Activated CD8-positive, alpha-beta memory T cell treated with anti-CD3 and anti-CD28 coated beads, Interleukin-2, amount 50 U/mL, for 24 hours (primary cell): ENCODE measurements around the gene MORN5.

ENCODE experiments used
- DNase-seq: peaks from one replicate; pipeline ENCODE4 v3.0.0-alpha.2; 2020; ENCODE audit errors: extremely low read depth

The MORN5 gene

DNA sequence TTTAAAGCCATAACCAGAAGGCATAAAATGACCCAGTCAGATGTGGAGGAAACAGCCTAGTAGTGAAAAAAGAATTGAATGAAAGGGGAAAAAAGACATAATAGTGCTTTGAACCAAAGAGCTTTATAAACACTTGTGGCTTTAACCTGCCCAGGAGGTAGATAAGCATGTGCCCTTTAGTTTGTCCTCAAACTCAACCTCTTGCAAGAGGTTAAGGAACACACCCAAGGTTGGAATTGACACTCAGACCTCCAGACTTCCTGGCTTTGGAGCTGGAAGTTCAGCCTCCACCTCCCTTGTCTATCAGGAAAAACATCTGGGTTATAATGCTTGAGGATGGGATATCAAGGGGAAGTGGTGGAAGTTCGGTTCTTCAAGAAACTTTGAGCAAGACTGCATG is 16.4 kb upstream of the MORN5 start:
- DNase-seq, result no peak

DNA sequence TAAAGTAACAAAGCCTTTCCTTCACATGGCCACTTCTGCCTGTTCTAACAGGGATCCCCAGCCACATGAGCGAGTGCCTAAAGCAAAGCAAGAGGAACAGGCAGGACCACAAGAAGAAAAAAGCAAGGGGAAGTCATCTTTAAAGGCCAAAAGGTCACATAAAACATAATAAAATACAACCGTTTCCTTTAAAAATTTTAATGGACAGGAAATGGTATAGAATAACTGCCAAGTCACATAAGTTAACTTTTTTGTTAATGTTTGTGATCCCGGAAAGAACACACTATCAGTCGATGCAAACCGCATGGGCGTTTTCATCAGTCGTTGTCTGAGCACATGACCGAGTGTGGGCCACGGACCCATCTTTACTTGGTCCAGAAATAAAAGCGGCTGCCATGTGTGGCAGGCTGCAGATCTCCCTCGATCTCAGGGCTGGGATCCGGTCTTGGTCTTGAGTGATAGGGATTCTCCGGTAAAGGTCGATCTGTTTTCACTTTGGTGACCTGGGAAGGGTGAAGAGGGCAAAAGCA is 15.8 kb upstream of the MORN5 start:
- no peak for DNase-seq

DNA sequence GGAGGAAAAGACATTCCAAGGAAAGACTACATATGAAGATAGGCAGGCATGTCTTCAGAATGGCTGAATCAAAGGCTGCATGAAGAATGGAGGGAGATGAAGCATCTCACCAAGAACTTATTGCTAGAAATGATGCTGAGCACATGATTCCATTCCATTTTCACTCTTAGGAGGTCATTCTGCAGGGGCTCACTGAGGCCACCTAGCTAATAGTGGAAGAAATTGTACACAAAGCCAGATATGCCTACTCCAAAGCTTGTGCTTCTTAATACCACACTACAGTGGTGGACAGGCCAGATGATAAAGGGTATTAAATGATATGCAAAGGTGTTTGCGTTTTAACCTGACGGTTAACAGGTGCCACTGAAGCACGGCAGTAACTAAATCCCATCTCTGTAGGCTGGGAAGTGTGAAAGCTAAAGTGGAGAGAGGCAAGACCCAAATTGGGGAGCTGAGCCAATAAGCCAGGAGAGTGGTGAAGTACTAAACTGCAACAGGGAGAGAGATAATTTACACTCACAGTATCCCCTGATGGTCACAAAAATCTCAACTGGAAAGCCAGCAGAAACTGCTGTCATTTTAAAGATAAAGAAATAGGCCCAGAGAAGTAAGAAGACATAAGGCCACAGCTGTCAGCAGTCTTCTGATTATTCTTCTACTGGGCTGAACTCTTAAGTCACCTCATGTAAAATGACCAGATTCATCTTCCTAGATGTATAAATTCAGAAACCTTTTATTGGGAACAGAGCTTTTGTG is 14.7 kb upstream of the MORN5 start:
- no peak for DNase-seq

DNA sequence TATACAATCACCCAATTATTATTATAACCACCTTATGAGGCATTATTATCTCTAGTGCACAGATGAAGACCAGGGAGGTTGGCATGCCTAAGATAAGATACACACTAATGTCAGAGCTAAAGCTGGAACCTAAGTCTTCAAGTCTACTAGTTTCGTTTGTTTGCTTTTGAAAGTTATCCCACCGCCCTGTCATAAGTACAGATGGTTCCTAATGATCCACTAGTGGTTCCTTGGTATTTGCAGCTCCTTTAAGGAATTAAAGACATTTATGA is 14.2 kb upstream of the MORN5 start:
- no peak for DNase-seq

DNA sequence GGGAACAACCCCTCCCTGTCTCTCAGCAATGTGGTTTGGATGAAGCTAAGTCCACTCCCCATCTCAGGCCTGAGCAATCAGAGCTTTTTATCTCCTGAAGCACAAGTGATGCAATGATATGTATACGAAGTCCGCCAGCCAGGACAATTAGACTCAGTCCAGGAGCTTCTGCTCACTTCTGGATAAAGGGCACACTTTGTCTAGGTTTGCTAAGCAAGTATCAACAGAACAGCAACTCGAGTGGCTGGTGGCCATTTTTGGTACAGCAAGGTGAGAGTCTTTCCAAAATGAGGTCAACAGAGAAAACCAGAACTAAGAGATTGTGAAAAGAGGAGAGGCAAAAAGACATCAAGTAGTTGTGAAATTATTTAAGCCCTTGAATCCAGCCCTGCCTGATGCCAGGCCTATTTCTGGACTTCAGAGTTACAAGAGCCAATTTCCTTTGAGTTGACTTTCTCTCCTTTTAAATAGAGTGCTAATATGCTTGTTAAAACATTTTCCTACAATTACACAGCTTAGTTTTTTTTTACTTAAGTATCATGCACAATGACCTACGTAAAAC is 8.4 kb upstream of the MORN5 start:
- DNase-seq, result no peak

DNA sequence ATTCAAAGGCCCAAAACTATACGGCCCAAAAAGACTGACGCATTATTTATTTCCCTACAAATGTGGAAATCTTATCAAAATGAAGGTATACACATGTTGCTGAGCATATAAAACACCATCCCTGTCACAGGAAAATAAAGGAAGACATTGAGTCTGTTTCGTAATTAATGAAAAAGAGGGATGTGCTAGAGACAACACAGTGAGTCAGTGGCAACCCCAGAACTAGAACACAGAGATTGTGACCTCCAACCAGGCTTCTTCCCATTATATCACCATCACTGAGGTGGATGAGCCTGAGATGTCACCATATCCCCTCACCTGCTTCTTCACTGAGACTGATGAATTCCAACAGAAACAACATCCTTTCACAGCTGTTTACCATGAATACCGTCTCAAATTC is 3.9 kb upstream of the MORN5 start:
- no peak for DNase-seq

DNA sequence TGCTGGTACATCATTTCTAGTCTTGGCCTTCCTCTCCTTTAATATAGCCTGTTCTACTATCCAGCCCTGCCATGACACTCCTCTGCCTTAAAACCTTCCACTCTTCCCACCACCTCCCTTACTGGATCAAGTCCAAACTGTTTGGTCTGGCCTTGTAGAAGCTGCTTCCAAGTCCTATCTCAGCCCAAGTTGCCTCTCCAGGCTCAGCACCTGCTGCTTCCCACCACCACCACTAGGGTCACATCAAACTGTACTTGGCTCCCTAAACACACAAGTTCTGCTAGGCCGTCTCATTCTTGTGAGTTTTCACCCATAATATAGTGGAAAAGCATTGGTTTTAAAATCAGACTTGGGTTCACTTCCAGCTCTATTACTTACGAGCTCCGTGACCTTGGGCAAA is 1.5 kb upstream of the MORN5 start:
- DNase-seq, result no peak

DNA sequence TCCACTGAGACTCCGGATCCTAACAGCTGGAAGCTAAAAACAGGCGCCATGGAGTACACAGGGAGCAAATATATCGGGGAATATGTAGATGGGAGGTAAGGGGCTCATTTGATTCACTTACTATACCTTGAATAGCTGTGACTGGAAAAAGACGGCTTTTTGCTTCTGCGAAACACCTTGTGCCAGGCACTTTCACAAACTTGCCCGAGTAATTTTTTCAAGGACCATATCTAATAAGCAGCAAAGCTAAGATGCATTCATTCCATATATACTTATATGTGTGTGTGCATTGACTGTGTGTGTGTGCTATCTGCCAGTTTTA is 178 bp downstream of the MORN5 start:
- DNase-seq, result no peak

DNA sequence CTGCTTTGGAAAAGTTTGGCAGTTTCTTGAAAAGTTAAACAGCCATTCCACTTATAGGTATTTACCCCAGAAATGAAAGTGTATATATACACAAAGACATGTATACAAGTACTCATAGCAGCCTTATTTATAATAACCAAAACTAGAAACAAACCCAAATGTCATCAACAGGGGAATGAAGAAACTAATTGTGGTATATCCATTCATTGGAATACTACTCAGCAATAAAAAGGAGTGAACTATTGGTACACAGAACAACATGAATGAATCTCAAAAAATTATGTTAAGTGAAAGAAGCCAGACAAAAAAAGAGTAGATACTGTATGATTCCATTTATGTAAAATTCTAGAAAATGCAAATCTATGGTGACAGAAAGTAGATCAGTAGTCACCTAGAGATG is 2.7 kb downstream of the MORN5 start:
- DNase-seq, result no peak

DNA sequence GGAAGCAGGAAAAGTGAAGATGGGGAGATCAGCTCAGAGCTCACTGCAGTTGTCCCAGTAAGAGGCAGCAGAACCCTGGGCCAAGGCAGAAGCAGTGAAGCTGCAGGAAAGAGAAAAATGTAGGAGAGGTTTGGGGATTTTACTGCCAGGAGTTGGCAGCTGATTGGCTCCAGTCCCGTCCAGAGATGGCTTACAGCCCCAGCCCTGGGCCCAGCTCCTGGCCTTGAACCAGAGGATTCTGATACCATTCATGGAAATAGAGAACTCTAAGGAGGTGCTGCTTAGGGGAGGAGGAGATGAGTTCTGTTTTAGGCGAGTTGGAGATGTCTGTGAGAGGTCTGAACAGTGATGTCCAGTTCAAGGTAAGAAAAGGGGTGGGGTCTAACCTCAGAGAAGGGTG is 4.6 kb downstream of the MORN5 start:
- no peak for DNase-seq

DNA sequence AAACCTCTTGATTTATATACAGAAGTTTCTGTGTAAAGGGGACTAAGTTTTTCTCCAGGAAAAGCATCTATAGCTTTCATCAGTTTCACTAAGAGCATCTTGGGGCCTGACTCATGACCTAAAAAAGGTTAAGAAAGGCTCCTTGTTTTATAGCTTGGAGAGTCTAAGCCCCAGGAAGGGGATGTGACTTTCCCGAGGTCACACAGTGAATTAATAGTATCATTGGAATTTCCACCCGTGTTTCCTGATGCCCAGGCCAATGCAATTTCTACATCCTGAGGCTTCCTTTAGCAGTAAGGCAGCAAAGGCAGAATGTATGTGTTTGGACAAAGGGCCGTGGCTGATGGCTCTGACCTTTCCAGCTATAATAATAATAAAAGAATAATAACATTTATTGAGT is 8.6 kb downstream of the MORN5 start:
- DNase-seq, result no peak

DNA sequence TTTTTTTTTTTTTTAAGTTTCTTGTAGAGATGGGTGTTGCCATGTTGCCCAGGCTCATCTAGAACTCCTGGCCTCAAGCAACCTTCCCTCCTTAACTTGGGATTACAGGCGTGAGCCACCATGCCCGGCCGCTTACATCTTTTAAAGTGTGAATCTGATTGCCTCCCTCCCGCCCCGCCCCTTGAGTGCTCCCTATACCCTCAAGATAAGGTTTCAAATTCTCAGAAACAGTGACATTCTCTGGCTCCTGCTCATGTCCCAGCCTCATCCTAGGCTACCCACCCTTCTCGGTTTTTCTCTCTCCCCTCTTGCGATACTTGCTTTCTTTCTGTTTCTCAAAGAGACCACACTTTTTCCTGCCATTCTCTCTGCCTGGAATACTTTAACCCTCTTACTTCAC is 12.4 kb downstream of the MORN5 start:
- no peak for DNase-seq

DNA sequence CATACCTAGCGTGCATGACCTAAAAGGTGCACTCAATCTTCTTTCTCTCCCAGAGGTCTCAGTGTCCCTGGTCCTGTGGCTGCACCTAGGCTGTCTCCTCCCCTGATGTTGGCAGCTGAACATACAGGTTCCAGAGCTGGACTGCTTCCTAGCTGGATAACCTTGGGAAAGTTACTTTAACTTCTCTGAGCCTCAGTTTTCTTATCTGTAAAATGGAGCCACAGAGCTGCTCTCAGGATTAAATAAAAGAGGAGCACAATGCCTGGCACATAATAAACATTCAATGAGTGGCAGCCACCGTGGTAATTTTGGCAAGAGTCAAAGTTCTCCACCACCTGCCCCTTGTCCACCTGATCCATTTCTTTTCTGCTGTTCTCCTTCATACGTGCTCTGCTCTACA is 14.0 kb downstream of the MORN5 start:
- no peak for DNase-seq

DNA sequence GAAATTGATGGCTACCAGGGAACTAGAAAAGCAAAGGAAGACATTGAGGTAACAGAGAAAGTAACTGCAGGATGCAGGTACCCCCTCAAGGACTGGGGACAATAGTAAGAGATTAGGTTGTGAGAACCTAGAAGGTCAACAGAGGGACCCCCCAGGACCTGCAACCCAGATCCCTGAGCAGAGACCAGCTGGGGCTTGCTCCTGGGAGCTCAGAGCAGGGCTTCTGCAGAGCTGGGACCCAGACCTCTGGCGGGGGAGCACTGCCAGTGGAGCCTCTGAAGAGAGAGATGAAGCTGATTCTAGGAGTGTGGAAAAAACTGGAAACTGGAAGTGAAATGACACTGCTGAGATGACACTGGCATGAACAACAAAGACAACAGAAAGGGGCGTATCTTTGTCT is 17.2 kb downstream of the MORN5 start:
- no peak for DNase-seq

DNA sequence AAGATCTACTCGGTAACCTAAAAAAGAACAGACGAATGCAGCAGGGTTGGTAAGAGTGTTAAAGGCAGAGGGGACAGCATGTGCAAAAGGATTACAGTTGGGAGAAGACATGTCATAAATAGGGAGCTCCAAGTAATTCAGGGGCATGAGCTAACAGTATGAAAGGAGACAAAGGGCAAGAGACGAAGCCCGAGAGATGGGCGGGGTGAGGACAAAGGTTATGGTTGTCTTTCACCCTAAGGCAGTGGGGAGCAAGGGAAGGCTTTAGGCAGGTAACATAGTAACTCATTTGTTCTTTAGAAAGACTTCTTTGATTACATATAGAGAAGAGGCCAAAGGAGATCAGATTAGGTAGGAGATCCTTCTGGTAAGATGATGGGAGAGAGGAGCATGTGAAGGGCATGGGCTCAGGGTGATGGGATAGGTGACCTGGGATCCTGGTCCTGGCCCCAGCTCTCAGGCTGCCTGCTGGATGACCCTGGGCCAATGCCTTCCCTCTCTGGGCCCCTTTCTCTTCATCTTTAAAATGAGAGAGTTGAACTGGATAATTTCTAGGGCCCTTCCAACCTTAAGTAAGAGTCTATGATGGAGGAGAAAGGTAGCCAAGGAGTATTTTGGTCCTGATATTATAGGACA is 19.5 kb downstream of the MORN5 start:
- no peak for DNase-seq

DNA sequence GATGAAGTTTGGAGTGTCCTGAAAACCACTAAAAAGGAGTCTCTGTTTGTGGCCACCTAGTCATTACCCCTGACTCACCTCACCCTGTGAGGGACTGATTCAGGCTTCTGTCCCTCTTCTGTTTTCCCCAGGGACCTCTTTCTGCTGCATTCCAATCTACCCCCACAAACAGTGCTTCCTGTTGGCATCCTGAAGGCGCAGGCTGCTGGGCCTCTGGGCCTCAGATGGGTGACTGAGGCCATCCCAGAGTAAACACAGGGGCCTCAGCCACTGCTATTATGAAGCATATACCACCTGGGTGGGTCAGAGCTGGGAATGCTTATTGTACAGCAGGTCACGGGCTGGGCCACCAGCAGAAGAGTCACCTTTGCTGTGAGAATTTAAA is 20.0 kb downstream of the MORN5 start:
- no peak for DNase-seq

DNA sequence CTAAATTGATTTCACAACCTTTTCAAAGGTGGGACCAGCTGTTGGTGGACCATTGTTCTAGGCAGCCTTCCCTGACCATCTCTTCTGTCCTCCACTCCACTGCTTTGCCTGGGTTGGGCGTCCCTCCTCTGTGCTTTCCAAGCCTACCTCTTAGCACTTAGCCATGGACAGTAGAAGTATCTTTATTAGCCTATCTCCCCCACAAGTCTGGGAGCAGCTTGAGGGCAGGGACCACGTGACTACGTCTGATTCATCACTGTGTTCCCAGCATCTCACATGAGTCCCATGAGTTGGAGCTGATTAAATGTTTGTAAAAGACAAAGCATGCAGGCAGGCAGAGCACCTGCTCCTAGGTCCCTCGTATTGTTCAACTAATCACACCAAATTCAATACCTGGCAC is 20.9 kb downstream of the MORN5 start:
- no peak for DNase-seq

DNA sequence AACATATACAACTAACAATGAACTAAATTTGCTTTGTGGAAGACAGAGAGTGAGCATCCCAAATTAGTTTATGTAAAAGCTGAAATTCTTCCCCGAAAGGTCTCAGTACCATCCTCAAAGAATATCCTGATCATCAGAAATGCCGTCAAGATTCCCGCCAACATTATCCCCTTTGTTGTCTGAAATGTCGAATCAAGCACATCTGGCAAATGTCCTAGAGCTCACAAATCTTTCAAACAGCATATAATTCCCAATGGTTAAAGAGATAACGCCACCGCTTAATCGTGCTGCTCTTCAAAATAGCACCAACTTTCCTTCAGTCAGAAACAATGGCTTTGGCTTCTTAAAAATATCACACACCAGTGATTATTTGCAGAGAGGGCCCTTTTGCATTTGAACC is 23.8 kb downstream of the MORN5 start:
- DNase-seq, result no peak

DNA sequence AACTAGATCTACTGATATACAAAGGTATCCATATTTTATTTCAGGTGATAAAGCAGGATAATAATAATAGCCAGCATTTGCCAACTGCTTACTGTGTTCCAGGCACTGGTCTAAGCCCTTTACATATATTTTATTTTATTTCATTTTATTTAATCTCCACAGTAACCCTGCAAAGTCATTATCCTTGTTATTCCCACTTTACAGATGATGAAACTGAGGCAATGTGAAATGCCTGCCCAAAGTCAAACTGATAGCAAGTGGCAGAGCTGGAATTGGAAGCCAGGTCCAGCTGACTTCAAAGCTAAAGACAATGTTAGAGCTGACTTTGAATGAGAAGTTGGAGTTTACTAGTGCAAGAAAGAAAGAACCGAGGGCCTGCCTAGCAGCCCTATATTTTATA is 24.8 kb downstream of the MORN5 start:
- no peak for DNase-seq

DNA sequence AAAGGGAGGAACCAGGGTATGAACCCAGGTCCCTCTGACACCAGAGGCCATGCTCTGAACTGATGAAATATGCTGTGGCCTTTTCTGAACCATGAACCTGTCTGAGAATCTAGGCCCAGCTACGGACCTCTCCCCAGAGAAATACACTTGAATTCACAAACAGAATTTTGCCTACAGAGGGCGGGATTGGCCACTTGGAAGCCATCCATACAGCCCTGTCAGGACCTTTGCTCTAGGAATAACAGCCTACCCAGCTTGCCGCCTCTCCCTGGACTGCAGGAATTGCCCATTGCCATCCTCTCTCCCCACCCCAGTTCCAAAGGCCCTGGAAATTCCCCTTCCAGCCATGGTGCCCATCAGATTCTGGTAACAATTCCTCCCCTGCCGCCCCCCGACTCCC is 26.6 kb downstream of the MORN5 start:
- no peak for DNase-seq

DNA sequence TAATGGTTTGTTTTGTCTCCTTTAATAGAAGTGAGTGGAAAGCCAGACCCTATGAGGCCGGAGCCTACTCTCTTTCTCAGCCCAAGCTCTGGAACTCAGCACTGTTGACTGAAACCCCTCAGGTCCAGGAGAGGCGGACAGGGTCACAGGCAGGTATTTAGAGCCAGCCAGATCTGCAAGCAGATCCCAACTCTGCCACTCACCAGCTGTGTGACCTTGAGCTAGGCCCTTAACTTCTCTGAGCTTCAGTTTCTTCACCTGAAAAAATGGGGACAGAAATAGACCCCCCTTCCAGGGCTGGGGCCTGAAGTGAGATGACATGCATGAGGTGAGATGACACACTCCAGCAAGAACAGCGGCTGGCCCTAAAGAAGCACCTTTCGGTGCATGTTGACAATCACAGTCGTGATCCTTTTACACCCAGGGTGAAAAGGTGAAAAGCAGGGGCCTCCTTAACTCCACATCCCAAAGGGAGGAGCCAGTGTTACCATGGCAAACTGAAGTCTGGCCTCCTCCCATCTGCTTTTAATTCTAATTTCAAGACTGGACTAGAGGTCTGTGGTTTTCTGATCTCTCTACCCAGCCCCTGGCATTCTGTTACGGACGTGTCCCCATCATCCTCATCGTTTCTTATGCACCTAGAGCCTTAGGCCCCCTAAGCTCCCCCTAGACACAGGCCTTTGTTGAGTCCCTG is 27.2 kb downstream of the MORN5 start:
- DNase-seq, result no peak

DNA sequence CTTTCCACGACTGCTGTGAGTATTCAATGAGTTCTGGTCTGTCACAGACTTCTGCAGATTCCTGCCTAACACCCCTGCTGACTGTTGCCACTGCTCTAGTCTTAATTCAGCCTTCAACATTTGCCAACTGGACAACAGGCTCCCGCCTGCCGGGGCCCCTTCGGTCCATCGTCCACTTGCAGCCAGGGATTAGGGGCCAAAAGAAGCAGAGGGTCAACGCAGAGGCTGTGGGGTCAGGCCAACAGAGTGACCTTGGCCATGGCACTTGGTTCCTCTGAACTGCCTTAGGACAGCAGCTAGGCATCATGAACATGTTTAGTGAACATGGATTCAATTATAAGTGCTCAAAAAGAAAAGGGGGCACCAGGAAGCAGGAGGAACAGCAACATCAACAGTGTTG is 28.7 kb downstream of the MORN5 start:
- no peak for DNase-seq
